Measurements from ENCODE around the gene ILK. TPM values are rescaled to one million over a fixed set of nuclear protein-coding genes. Genes with fewer than 3 reads are reported as not detected.
A peak's percentile ranks its signal among the peaks of the same experiment; 100 is the strongest.

ILK gene
- total RNA-seq, 1 donor from 2014 or later, result 192 TPM

DNA sequence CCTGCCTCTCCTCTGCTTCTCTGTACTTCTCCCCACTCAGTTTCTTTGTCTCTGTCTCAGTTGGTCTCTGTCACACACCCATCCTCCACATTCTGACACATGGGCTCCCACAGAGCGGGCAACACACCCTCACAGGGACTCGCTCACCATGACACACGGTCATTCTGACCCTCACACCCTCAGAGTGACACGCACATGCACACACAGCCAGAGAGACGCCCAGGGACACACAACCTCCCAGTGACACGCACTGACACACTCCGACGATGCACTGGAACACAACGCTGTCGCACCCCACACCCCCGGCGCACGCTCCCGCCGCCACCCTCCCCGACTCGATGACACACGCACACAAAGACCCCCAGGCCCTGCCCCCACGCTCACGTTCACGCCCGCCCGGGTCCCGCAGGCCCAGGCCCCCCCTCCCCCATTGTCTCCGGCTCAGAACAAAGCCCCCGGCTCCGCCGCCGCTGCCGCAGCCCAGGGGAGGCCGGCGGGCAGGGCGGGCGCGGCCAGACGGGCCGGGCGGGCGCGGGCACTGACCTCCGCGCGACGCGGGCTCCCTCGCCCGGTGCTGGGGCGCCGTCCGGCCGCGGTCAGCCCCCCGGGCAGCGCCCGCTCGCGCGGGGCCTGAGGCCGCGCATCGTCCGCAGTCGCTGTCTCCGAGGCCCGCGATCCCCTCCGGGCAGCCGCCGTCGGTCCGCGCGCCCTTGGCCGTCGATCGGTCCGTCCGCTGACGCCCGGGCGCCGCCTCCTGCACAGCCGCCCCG lies 51.6 kb downstream of the ILK start:
- TF ChIP-seq, protein P1, sequence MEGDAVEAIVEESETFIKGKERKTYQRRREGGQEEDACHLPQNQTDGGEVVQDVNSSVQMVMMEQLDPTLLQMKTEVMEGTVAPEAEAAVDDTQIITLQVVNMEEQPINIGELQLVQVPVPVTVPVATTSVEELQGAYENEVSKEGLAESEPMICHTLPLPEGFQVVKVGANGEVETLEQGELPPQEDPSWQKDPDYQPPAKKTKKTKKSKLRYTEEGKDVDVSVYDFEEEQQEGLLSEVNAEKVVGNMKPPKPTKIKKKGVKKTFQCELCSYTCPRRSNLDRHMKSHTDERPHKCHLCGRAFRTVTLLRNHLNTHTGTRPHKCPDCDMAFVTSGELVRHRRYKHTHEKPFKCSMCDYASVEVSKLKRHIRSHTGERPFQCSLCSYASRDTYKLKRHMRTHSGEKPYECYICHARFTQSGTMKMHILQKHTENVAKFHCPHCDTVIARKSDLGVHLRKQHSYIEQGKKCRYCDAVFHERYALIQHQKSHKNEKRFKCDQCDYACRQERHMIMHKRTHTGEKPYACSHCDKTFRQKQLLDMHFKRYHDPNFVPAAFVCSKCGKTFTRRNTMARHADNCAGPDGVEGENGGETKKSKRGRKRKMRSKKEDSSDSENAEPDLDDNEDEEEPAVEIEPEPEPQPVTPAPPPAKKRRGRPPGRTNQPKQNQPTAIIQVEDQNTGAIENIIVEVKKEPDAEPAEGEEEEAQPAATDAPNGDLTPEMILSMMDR (IDR thresholded peaks at IDR 0.05; ENCODE audit: borderline replicate concordance), result no peak
- H3K9me3 ChIP-seq (replicated peaks), result no peaks in the 10 kb centered on the region
- intact Hi-C loops (cut with micrococcal nuclease), result no loop called here
- peak overlapping the region; percentile 68 for H3K4me3 ChIP-seq
- no peak for DNase-seq
- peak overlapping the region; percentile 87 for H3K27ac ChIP-seq (replicated peaks)
- no peaks in the 10 kb centered on the region for H3K36me3 ChIP-seq
- H3K27me3 ChIP-seq (ENCODE audit: low read depth), result no peaks in the 10 kb centered on the region
- H3K4me1 ChIP-seq, result peaks cover 59% of the 10 kb centered on the region

DNA sequence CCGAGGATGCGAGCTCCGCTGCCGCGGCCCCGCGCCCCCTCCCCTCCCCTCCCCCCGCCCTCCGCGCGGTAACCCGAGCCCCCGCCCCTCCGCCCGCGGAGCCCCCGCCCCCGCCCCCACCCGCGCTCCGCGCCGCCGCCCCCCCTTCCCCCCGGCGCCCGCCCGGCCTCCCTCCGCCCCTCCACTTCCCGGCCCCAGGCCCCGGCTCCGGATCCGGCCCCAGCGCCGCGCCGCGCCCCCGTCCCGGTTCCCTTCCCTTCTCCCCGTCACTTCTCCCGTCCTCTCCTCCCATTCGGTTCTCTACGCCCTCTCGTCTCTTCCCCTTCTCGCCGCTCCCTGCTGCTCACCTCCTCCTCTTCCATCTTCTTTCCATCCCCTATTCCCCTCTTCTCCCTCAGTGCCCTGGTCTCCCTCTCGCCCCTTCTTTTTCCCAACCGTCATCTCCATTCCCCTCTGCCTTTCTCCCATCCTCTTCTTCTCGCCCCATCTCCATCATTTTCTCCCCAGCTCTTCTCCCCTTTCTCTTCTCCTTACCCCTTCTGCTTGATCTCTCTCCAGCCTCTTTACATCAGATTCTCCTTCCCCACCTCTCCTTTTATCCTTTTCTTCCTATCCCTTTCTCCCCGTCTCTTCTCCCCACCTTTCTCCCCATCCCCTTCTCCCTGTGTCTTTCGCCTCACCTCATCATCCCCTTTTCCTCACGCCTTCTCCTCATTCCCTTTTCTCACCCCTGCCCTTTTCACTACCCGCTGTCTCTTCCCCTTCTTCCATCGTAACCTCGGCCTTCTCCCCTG lies 52.4 kb downstream of the ILK start, which contains the start of gene DCHS1:
DCHS1 (minus strand) TSS at position 20 of the 794 bp plus-strand sequence. CDS start 14,196 bp downstream, outside the sequence.
- Histone ChIP-seq H3K27me3 (ENCODE audit: low read depth) (no peaks in the 10 kb centered on the region), H3K27ac (replicated peaks) (peak within 1 kb of the TSS; percentile 87), H3K9me3 (replicated peaks) (no peaks in the 10 kb centered on the region), H3K4me1 (peaks cover 53% of the 10 kb centered on the region), H3K4me3 (peak within 1 kb of the TSS; percentile 68), H3K36me3 (no peaks in the 10 kb centered on the region)
- DNase-seq, result no peak
- intact Hi-C loops (cut with micrococcal nuclease), result no loop called here
- TF ChIP-seq, protein P1 (IDR thresholded peaks at IDR 0.05; ENCODE audit: borderline replicate concordance), result no peak

DNA sequence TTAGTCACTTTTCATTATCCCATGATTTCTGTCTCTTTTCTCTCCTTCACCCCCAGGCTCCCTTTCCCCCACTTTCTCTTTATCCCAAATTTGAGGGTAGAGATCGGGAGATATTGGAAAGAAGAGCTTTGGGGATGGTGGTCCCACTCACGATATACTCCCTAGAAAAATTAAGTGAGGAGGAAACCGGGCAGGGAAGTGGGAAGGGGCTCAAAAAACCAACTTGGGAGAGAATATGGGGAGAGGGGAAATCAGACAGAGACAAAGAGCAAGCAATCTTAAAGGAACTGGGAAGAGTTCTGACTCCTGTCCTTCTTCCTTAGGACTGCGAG lies 53.0 kb downstream of the ILK start:
- peak overlapping the region; percentile 87 for H3K27ac ChIP-seq (replicated peaks)
- intact Hi-C loops (cut with micrococcal nuclease), result no loop called here
- H3K36me3 ChIP-seq, result no peaks in the 10 kb centered on the region
- no peaks in the 10 kb centered on the region for H3K9me3 ChIP-seq (replicated peaks)
- H3K27me3 ChIP-seq (ENCODE audit: low read depth), result no peaks in the 10 kb centered on the region
- TF ChIP-seq, protein P1 (IDR thresholded peaks at IDR 0.05; ENCODE audit: borderline replicate concordance), result no peak
- H3K4me3 ChIP-seq, result peak overlapping the region; percentile 68
- DNase-seq, result no peak
- peaks cover 50% of the 10 kb centered on the region for H3K4me1 ChIP-seq

DNA sequence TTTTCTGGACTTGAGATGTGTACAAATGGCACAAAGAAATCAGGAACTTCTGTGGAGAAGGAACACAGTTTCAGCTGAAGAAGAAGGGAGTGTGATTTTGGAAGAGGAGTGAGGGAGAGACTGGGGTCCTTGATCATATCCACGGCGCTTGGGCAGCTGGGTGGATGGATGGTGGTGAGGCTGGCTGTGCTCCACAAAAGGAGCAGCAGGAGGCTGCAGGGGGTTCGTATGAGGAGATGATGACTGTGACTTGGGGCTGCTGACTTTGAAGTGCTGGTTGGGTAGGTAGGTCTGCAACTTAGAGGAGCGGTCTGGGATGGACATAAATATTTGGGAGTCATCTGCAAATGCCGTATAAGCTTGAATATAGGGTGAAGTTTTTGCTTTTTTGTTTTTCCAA lies 53.4 kb downstream of the ILK start:
- Histone ChIP-seq H3K27ac (replicated peaks) (peak overlapping the region; percentile 87), H3K9me3 (replicated peaks) (no peaks in the 10 kb centered on the region), H3K27me3 (ENCODE audit: low read depth) (no peaks in the 10 kb centered on the region), H3K4me1 (peaks cover 46% of the 10 kb centered on the region), H3K4me3 (no peak overlapping the region), H3K36me3 (no peaks in the 10 kb centered on the region)
- no peak for DNase-seq
- TF ChIP-seq, protein P1 (IDR thresholded peaks at IDR 0.05; ENCODE audit: borderline replicate concordance), result no peak
- intact Hi-C loops (cut with micrococcal nuclease), result no loop called here

DNA sequence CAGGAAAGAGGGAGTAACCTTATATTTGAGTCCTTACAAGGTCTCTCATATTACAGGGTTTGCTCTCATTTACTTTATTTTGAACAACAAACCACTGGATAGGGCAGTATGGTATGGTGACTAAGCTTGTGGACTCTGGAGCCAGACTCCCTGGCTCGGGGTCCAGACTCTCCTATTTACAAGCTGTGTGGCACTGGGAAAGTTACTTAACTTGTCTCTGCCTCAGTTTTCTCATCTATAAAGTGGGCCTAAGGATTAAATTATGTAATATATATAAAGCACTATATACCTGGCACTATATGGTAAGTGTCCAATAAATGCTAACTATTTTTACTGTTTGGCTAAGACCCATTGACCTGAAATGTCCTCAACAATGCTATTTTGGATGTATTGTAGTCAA lies 53.8 kb downstream of the ILK start:
- TF ChIP-seq, protein P1 (IDR thresholded peaks at IDR 0.05; ENCODE audit: borderline replicate concordance), result no peak
- Histone ChIP-seq H3K27ac (replicated peaks) (no peak overlapping the region), H3K4me1 (peaks cover 42% of the 10 kb centered on the region), H3K4me3 (no peak overlapping the region), H3K36me3 (no peaks in the 10 kb centered on the region), H3K27me3 (ENCODE audit: low read depth) (no peaks in the 10 kb centered on the region), H3K9me3 (replicated peaks) (no peaks in the 10 kb centered on the region)
- intact Hi-C loops (cut with micrococcal nuclease), result no loop called here
- DNase-seq, result no peak
